Endothelial cell of umbilical vein (primary cell): ENCODE measurements around the gene FIBCD1. TPM values are rescaled to one million over a fixed set of nuclear protein-coding genes. Genes with fewer than 3 reads are reported as not detected.

Experiments used
- BruUV-seq: library from RNA; stranded (reverse); fragments of 400-500 nt; replicated peaks from 2 replicates; lab custom pipeline; 2021; lab: Mats Ljungman, UMichigan
- CTCF ChIA-PET: fragments of 300-600, 350-600 bp; sonication (Branson Sonifier 250); formaldehyde crosslinking; loops from one replicate; lab custom pipeline; 2021; ENCODE audit warnings: antibody characterized with exemption, inconsistent platforms; lab: Charles Lee
- POLR2A ChIA-PET: fragments of 300-600, 350-600 bp; sonication (Branson Sonifier 250); formaldehyde crosslinking; loops from one replicate; lab custom pipeline; 2021; ENCODE audit warnings: antibody characterized with exemption, inconsistent platforms; lab: Charles Lee
- DNase-seq: peaks from one replicate; pipeline ENCODE4 v3.0.0-alpha.2; 2011; ENCODE audit warnings: low read depth, low spot score
- FAIRE-seq: peaks from 2 replicates; lab custom pipeline; 2011; peaks lifted over from hg19 to GRCh38; lab: Jason Lieb, UNC
- H2AFZ ChIP-seq: 2 replicates; pipeline ENCODE4 v1.6.0; 2012; ENCODE audit warnings: low read depth, low read length, control low read depth, inconsistent platforms
- H3K27ac ChIP-seq: 2 replicates; pipeline ENCODE4 v1.5.1; 2011; ENCODE audit warnings: low read depth, mild to moderate bottlenecking, control low read depth, low read length, moderate library complexity; ENCODE audit not compliant: insufficient read depth
- H3K27me3 ChIP-seq, 2 experiments: 2 replicates each; pipeline versions ENCODE4 v1.6.0 to v1.6.1; 2011; ENCODE audit warnings: low read length in 2 of 2, mixed read lengths in 1 of 2; ENCODE audit not compliant: control insufficient read depth in 2 of 2, insufficient read depth in 2 of 2
- H3K36me3 ChIP-seq, 2 experiments: 2 replicates in 1 of 2; 3 replicates in 1 of 2; pipeline ENCODE4 v1.5.1; 2011; ENCODE audit warnings: low read length in 2 of 2, mild to moderate bottlenecking in 1 of 2, moderate library complexity in 1 of 2; ENCODE audit not compliant: control insufficient read depth in 2 of 2, insufficient read depth in 2 of 2; ENCODE audit errors: extremely low read depth in 1 of 2
- H3K4me1 ChIP-seq: 3 replicates; pipeline ENCODE4 v1.5.1; 2011; ENCODE audit warnings: mild to moderate bottlenecking, low read length; ENCODE audit not compliant: control insufficient read depth, insufficient read depth; ENCODE audit errors: extremely low read depth
- H3K4me2 ChIP-seq: 2 replicates; pipeline ENCODE4 v1.6.1; 2011; ENCODE audit warnings: low read length, control low read depth, mixed read lengths; ENCODE audit not compliant: insufficient read depth
- H3K4me3 ChIP-seq, 3 experiments: fragments of 200-600 bp in 1 of 3; sonication (generic), shearing (Covaris generic) in 1 of 3; replicated peaks in 1 of 3; 2 replicates each; pipeline ENCODE4 v1.5.1; 2011 to 2016; ENCODE audit warnings: control low read depth in 3 of 3, low read length in 3 of 3, mild to moderate bottlenecking in 2 of 3, inconsistent platforms in 1 of 3, low read depth in 1 of 3, moderate library complexity in 1 of 3; ENCODE audit not compliant: insufficient read depth in 1 of 3
- H3K79me2 ChIP-seq: 2 replicates; pipeline ENCODE4 v1.6.0; 2012; ENCODE audit warnings: low read length, inconsistent platforms; ENCODE audit not compliant: control insufficient read depth, insufficient read depth
- H3K9ac ChIP-seq: replicated peaks from 2 replicates; pipeline ENCODE3; 2011; ENCODE audit warnings: low read length, control low read depth; ENCODE audit not compliant: insufficient read depth; ENCODE audit errors: extremely low read depth
- H3K9me1 ChIP-seq: replicated peaks from 3 replicates; pipeline ENCODE4 v1.6.0; 2011; ENCODE audit warnings: mild to moderate bottlenecking, low read length; ENCODE audit not compliant: control insufficient read depth, insufficient read depth; ENCODE audit errors: extremely low read depth
- H3K9me3 ChIP-seq: replicated peaks from 2 replicates; pipeline ENCODE4 v1.5.1; 2012; ENCODE audit warnings: low read length, inconsistent platforms; ENCODE audit not compliant: control insufficient read depth, insufficient read depth
- H4K20me1 ChIP-seq: replicated peaks from 2 replicates; pipeline ENCODE3; 2011; ENCODE audit warnings: mild to moderate bottlenecking, low read length; ENCODE audit not compliant: control insufficient read depth, insufficient read depth; ENCODE audit errors: extremely low read depth
- CTCF ChIP-seq, 2 donors: IDR thresholded peaks; 1 replicate in 1 of 2; 2 replicates in 1 of 2; pipeline ENCODE4 v1.5.1; 2011; ENCODE audit warnings: low read length in 2 of 2, mild to moderate bottlenecking in 2 of 2, moderate library complexity in 2 of 2, control low read depth in 1 of 2, inconsistent platforms in 1 of 2, low read depth in 1 of 2; ENCODE audit not compliant: insufficient read depth in 1 of 2; ENCODE audit errors: extremely low read depth in 1 of 2
- EZH2 ChIP-seq: IDR thresholded peaks from 2 replicates; pipeline ENCODE4 v1.6.1; 2012; ENCODE audit warnings: borderline replicate concordance, low read depth, mild to moderate bottlenecking, moderate library complexity, low read length, inconsistent platforms; ENCODE audit not compliant: severe bottlenecking
- FOS ChIP-seq: IDR thresholded peaks from 2 replicates; pipeline ENCODE4 v1.6.1; 2011; ENCODE audit warnings: mild to moderate bottlenecking, low read length, moderate library complexity, borderline replicate concordance; ENCODE audit not compliant: insufficient read depth
- GATA2 ChIP-seq: IDR thresholded peaks from 2 replicates; pipeline ENCODE4 v1.7.0; 2011; ENCODE audit warnings: low read depth, mild to moderate bottlenecking, moderate library complexity, mixed read lengths, low read length; ENCODE audit not compliant: insufficient read length, insufficient read depth
- JUN ChIP-seq: IDR thresholded peaks from 2 replicates; pipeline ENCODE4 v1.6.1; 2011; ENCODE audit warnings: borderline replicate concordance, low read depth; ENCODE audit not compliant: insufficient read length, insufficient read depth
- MAX ChIP-seq: IDR thresholded peaks from 2 replicates; pipeline ENCODE4 v1.6.1; 2011; ENCODE audit not compliant: insufficient read depth, insufficient read length
- MYC ChIP-seq: IDR thresholded peaks from one replicate; pipeline ENCODE4 v1.6.1; 2011; ENCODE audit warnings: mild to moderate bottlenecking, low read depth, low read length
- POLR2A ChIP-seq: IDR thresholded peaks from 2 replicates; pipeline ENCODE4 v1.6.1; 2012; ENCODE audit warnings: low read depth, mild to moderate bottlenecking, control low read depth, low read length
- POLR2AphosphoS5 ChIP-seq: IDR thresholded peaks from 2 replicates; pipeline ENCODE4 v1.6.1; 2012; ENCODE audit warnings: low read depth, mild to moderate bottlenecking, control low read depth, low read length, moderate library complexity; ENCODE audit not compliant: insufficient read depth
- dilution Hi-C: fragments of 300-500 bp; cut with MboI; formaldehyde crosslinking; loops from one replicate; pipeline ENCODE4 v1.15.0; 2019; ENCODE audit warnings: low sequenced_read_pairs; ENCODE audit not compliant: extremely low pct_ligation_motif_present
- intact Hi-C: fragments of 100-400 bp; cut with micrococcal nuclease; formaldehyde crosslinking; loops from one replicate; pipeline ENCODE4 v1.10.0; 2022
- polyA plus RNA-seq, 4 experiments: library from polyadenylated mRNA; depleted of rRNA in 3 of 4; stranded (reverse) in 3 of 4; unstranded in 1 of 4; fragments of >200 nt; gene quantifications; 2 replicates each; pipeline versions ENCODE4 v1.2.1 to v1.2.3, GENCODE V29; 2011 to 2012; ENCODE audit warnings: missing spikeins in 1 of 4
- total RNA-seq: library from RNA; stranded (reverse); gene quantifications from 2 replicates; pipeline ENCODE4 v1.2.3, GENCODE V29; 2021

The FIBCD1 gene
- total and polyA plus RNA-seq, 2 donors (not counting 3 experiments of a cell fraction or from before 2014, with no cell fraction given) = 0.14 TPM; not detected in 1

- ChIA-PET CTCF (interaction anchor here (0.9 to 1.7 kb wide), 4 partner anchors 9 to 153 kb away, joined by 3 to 4 read pairs (median 3); no protein-coding TSS in a partner anchor), POLR2A (no interaction called here)
- intact Hi-C loops = no loop called here
- H3K9me1 ChIP-seq = no peaks in the 10 kb centered on the region
- H3K27ac ChIP-seq = no peak overlapping the region
- H3K4me2 ChIP-seq = no peak overlapping the region
- H3K9me3 ChIP-seq = no peaks in the 10 kb centered on the region
- H3K4me1 ChIP-seq = peaks cover 20% of the 10 kb centered on the region
- peaks cover 15 to 17% of the 10 kb centered on the region in 2 experiments for H3K36me3 ChIP-seq
- no peaks in the 10 kb centered on the region for H4K20me1 ChIP-seq
- FAIRE-seq = no peak
- dilution Hi-C loops = loop anchor here (25.0 kb wide), 1 partner anchor 167 kb away; the partner anchor contains the start of gene EXOSC2
- H2AFZ ChIP-seq = no peak overlapping the region
- no peak for DNase-seq
- peaks cover 94% of the 10 kb centered on the region for H3K79me2 ChIP-seq
- no TSS peak for BruUV-seq
- H3K9ac ChIP-seq = no peak overlapping the region
- TF ChIP-seq EZH2 = no peak
- TF ChIP-seq POLR2AphosphoS5 = no peak
- TF ChIP-seq CTCF (IDR thresholded peaks at IDR 0.05; ENCODE audit: extremely low read depth in 1 of 2, insufficient read depth in 1 of 2, low read depth in 1 of 2, low read length in 2 of 2) = no peak
- no peak for TF ChIP-seq JUN
- TF ChIP-seq POLR2A = no peak
- TF ChIP-seq GATA2 = no peak
- no peak for TF ChIP-seq MAX
- no peak for TF ChIP-seq MYC
- no peak for TF ChIP-seq FOS
- no peak overlapping the region for H3K4me3 ChIP-seq
- H3K27me3 ChIP-seq = no peaks in the 10 kb centered on the region
Measured at GRCh38 chr9:130854092-130854491, 85.0 kb downstream of the FIBCD1 start.
